H1 (cell line): ENCODE measurements around the gene NOB1. TPM values are rescaled to one million over a fixed set of nuclear protein-coding genes. Genes with fewer than 3 reads are reported as not detected.

ENCODE experiments used
- CTCF ChIA-PET: fragments of 300-600 bp; sonication (Branson Sonifier 250); formaldehyde crosslinking; loops from one replicate; lab custom pipeline; 2021; ENCODE audit not compliant: partially characterized antibody; lab: Charles Lee
- POLR2A ChIA-PET: fragments of 300-600 bp; sonication (Branson Sonifier 250); formaldehyde crosslinking; loops from one replicate; lab custom pipeline; 2021; ENCODE audit warnings: inconsistent platforms; ENCODE audit not compliant: partially characterized antibody; lab: Charles Lee
- DNase-seq, 2 experiments: peaks; one replicate each; pipeline versions ENCODE4 v3.0.0 to v3.0.0-alpha.2; 2010 to 2022; ENCODE audit warnings: low spot score in 2 of 2, low read depth in 1 of 2, mixed read lengths in 1 of 2
- FAIRE-seq: peaks from 2 replicates; lab custom pipeline; 2011; peaks lifted over from hg19 to GRCh38; lab: Jason Lieb, UNC
- H2AFZ ChIP-seq: 2 replicates; pipeline ENCODE4 v1.8.1; 2012; ENCODE audit warnings: low read length, inconsistent platforms
- H2AK5ac ChIP-seq: 2 replicates; pipeline ENCODE4 v1.6.1; 2013; ENCODE audit warnings: low read depth, low read length
- H2BK120ac ChIP-seq: replicated peaks from 2 replicates; pipeline ENCODE3; 2013; ENCODE audit warnings: low read depth, low read length, inconsistent platforms
- H2BK12ac ChIP-seq: 2 replicates; pipeline ENCODE4 v1.6.1; 2013; ENCODE audit warnings: low read depth, low read length
- H2BK15ac ChIP-seq: 2 replicates; pipeline ENCODE4 v1.6.1; 2013; ENCODE audit warnings: low read length
- H2BK20ac ChIP-seq: 2 replicates; pipeline ENCODE4 v1.6.1; 2013; ENCODE audit warnings: low read length
- H2BK5ac ChIP-seq: 2 replicates; pipeline ENCODE4 v1.6.1; 2013; ENCODE audit warnings: low read depth, low read length
- H3K14ac ChIP-seq: 2 replicates; pipeline ENCODE4 v1.6.1; 2013; ENCODE audit warnings: inconsistent platforms; ENCODE audit not compliant: insufficient read length
- H3K18ac ChIP-seq: 2 replicates; pipeline ENCODE4 v1.6.1; 2013; ENCODE audit warnings: low read length; ENCODE audit errors: extremely low read depth
- H3K23ac ChIP-seq: 2 replicates; pipeline ENCODE4 v1.6.1; 2013; ENCODE audit warnings: inconsistent platforms; ENCODE audit not compliant: insufficient read length
- H3K23me2 ChIP-seq: 2 replicates; pipeline ENCODE4 v1.6.1; 2013; ENCODE audit warnings: low read depth, low read length
- H3K27ac ChIP-seq: 2 replicates; pipeline ENCODE4 v1.6.1; 2011; ENCODE audit warnings: low read depth, low read length, inconsistent platforms
- H3K27me3 ChIP-seq, 4 experiments: replicated peaks in 1 of 4; 1 replicate in 1 of 4; 2 replicates in 3 of 4; pipeline versions ENCODE4 v1.6.1 to v1.8.1; 2011 to 2013; ENCODE audit warnings: low read length in 3 of 4, mild to moderate bottlenecking in 3 of 4, inconsistent platforms in 2 of 4, mixed read lengths in 2 of 4, moderate library complexity in 1 of 4; ENCODE audit not compliant: control insufficient read depth in 3 of 4, insufficient read depth in 3 of 4; ENCODE audit errors: extremely low read depth in 1 of 4
- H3K36me3 ChIP-seq, 4 experiments: 2 replicates each; pipeline versions ENCODE4 v1.6.1 to v1.8.1; 2011 to 2013; ENCODE audit warnings: mild to moderate bottlenecking in 4 of 4, low read length in 3 of 4, moderate library complexity in 2 of 4, control low read depth in 1 of 4, inconsistent platforms in 1 of 4; ENCODE audit not compliant: insufficient read depth in 4 of 4, control insufficient read depth in 2 of 4
- H3K4ac ChIP-seq: replicated peaks from 2 replicates; pipeline ENCODE3; 2013; ENCODE audit warnings: low read length, low read depth, mixed read lengths, inconsistent platforms; ENCODE audit not compliant: insufficient read length
- H3K4me1 ChIP-seq, 4 experiments: replicated peaks in 1 of 4; 1 replicate in 1 of 4; 2 replicates in 3 of 4; pipeline versions ENCODE4 v1.6.1 to v1.8.1; 2011 to 2013; ENCODE audit warnings: low read length in 3 of 4, inconsistent platforms in 2 of 4, mixed read lengths in 1 of 4; ENCODE audit not compliant: insufficient read depth in 4 of 4, control insufficient read depth in 3 of 4
- H3K4me2 ChIP-seq, 2 experiments: 2 replicates each; pipeline versions ENCODE4 v1.6.1 to v1.8.1; 2011 to 2013; ENCODE audit warnings: low read depth in 2 of 2, low read length in 2 of 2, control low read depth in 1 of 2, inconsistent platforms in 1 of 2, mild to moderate bottlenecking in 1 of 2; ENCODE audit not compliant: insufficient read depth in 1 of 2
- H3K4me3 ChIP-seq, 4 experiments: fragments of 200-600, 300-600 bp in 1 of 4; sonication (generic), shearing (Covaris generic), sonication (Bioruptor Twin) in 1 of 4; 2 replicates each; pipeline versions ENCODE4 v1.5.1 to v1.8.1; 2011 to 2016; ENCODE audit warnings: low read length in 4 of 4, low read depth in 3 of 4, control low read depth in 2 of 4, inconsistent platforms in 2 of 4, mild to moderate bottlenecking in 2 of 4, mixed read lengths in 1 of 4, moderate library complexity in 1 of 4; ENCODE audit not compliant: insufficient read depth in 2 of 4; ENCODE audit errors: extremely low read depth in 1 of 4
- H3K56ac ChIP-seq: replicated peaks from 2 replicates; pipeline ENCODE3; 2013; ENCODE audit warnings: low read depth, mild to moderate bottlenecking, mixed read lengths, low read length, inconsistent platforms; ENCODE audit not compliant: insufficient read length
- H3K79me1 ChIP-seq: 2 replicates; pipeline ENCODE4 v1.6.1; 2013; ENCODE audit warnings: low read depth, low read length, control low read depth
- H3K79me2 ChIP-seq, 2 experiments: 2 replicates each; pipeline versions ENCODE4 v1.6.1 to v1.8.1; 2012 to 2013; ENCODE audit warnings: low read length in 2 of 2, mild to moderate bottlenecking in 2 of 2, inconsistent platforms in 1 of 2; ENCODE audit not compliant: insufficient read depth in 2 of 2, control insufficient read depth in 1 of 2
- H3K9ac ChIP-seq, 4 experiments: replicated peaks in 1 of 4; 1 replicate in 1 of 4; 2 replicates in 3 of 4; pipeline versions ENCODE4 v1.6.1 to v1.8.1; 2011 to 2013; ENCODE audit warnings: low read depth in 3 of 4, low read length in 3 of 4, control low read depth in 2 of 4, mild to moderate bottlenecking in 2 of 4, moderate library complexity in 2 of 4, inconsistent platforms in 1 of 4; ENCODE audit errors: extremely low read depth in 1 of 4
- H3K9me3 ChIP-seq, 2 experiments: 2 replicates each; pipeline versions ENCODE4 v1.6.1 to v1.8.1; 2012 to 2013; ENCODE audit warnings: mild to moderate bottlenecking in 2 of 2, moderate library complexity in 2 of 2, control low read depth in 1 of 2, inconsistent platforms in 1 of 2, low read depth in 1 of 2, low read length in 1 of 2, mixed read lengths in 1 of 2; ENCODE audit not compliant: insufficient read depth in 2 of 2
- H4K20me1 ChIP-seq, 2 experiments: replicated peaks in 1 of 2; 2 replicates each; pipeline versions ENCODE3 to v1.8.1; 2011 to 2013; ENCODE audit warnings: inconsistent platforms in 2 of 2, low read length in 2 of 2, mild to moderate bottlenecking in 1 of 2; ENCODE audit not compliant: insufficient read depth in 2 of 2, control insufficient read depth in 1 of 2
- H4K5ac ChIP-seq: 2 replicates; pipeline ENCODE4 v1.6.1; 2013; ENCODE audit warnings: low read length, low read depth, mixed read lengths, inconsistent platforms; ENCODE audit not compliant: insufficient read length
- H4K8ac ChIP-seq: 2 replicates; pipeline ENCODE4 v1.8.0; 2013; ENCODE audit warnings: mild to moderate bottlenecking, moderate library complexity, low read length, inconsistent platforms; ENCODE audit not compliant: insufficient read depth; ENCODE audit errors: extremely low read depth
- H4K91ac ChIP-seq: replicated peaks from 2 replicates; pipeline ENCODE3; 2013; ENCODE audit warnings: low read length, mixed read lengths, inconsistent platforms; ENCODE audit not compliant: insufficient read length
- ASH2L ChIP-seq: fragments of 200-600, 300-600 bp; sonication (generic); IDR thresholded peaks from one replicate; pipeline ENCODE4 v1.7.1; 2017; ENCODE audit warnings: low read length
- CREB1 ChIP-seq: IDR thresholded peaks from 2 replicates; pipeline ENCODE4 v1.6.1; 2012; ENCODE audit warnings: inconsistent platforms
- EP300 ChIP-seq, 2 experiments: IDR thresholded peaks; 1 replicate in 1 of 2; 2 replicates in 1 of 2; pipeline ENCODE4 v1.6.1; 2011 to 2012; ENCODE audit warnings: low read depth in 2 of 2, low read length in 2 of 2, mild to moderate bottlenecking in 2 of 2, borderline replicate concordance in 1 of 2, inconsistent platforms in 1 of 2, moderate library complexity in 1 of 2
- EZH2 ChIP-seq: fragments of 200-600 bp; sonication (generic); IDR thresholded peaks from 2 replicates; pipeline ENCODE4 v1.7.1; 2012; ENCODE audit warnings: low read depth, mild to moderate bottlenecking, moderate library complexity, low read length, inconsistent platforms; ENCODE audit not compliant: severe bottlenecking
- GTF2F1 ChIP-seq: IDR thresholded peaks from 2 replicates; pipeline ENCODE4 v1.6.1; 2012; ENCODE audit warnings: low read depth, low read length, improper control_type of control experiment, borderline replicate concordance
- JUND ChIP-seq: IDR thresholded peaks from 2 replicates; pipeline ENCODE4 v1.6.1; 2011; ENCODE audit warnings: mild to moderate bottlenecking, improper control_type of control experiment, low read length
- KDM1A ChIP-seq: fragments of 200-600, 300-600 bp; sonication (generic); IDR thresholded peaks from 2 replicates; pipeline ENCODE4 v1.7.1; 2016; ENCODE audit warnings: mild to moderate bottlenecking, low read length, borderline replicate concordance
- KDM5A ChIP-seq: fragments of 200-600 bp; IDR thresholded peaks from 2 replicates; pipeline ENCODE4 v1.7.1; 2012; ENCODE audit warnings: mild to moderate bottlenecking, low read length, inconsistent platforms, mixed read lengths
- MAFK ChIP-seq: IDR thresholded peaks from 2 replicates; pipeline ENCODE4 v1.6.1; 2012; ENCODE audit warnings: low read depth, mild to moderate bottlenecking, improper control_type of control experiment, low read length
- SP1 ChIP-seq: IDR thresholded peaks from 2 replicates; pipeline ENCODE4 v1.6.1; 2011; ENCODE audit warnings: low read depth, low read length
- SP4 ChIP-seq: IDR thresholded peaks from 2 replicates; pipeline ENCODE4 v1.6.1; 2012; ENCODE audit warnings: low read length, inconsistent platforms
- TEAD4 ChIP-seq: IDR thresholded peaks from 2 replicates; pipeline ENCODE4 v1.6.1; 2012; ENCODE audit warnings: low read depth, low read length, inconsistent platforms, mixed read lengths
- WGBS, 2 experiments: shearing (Covaris generic) in 1 of 2; methylation state at CpG; one replicate each; pipeline versions ENCODE4 v1.1.6 to v1.1.7; 2013 to 2015; ENCODE audit warnings: low lambda C conversion rate in 2 of 2, mixed read lengths in 2 of 2, inconsistent platforms in 1 of 2, low coverage in 1 of 2, missing lambda C conversion rate in 1 of 2; ENCODE audit not compliant: insufficient replicate concordance in 2 of 2, insufficient coverage in 1 of 2, insufficient read length in 1 of 2; ENCODE audit errors: extremely low coverage in 1 of 2, missing lambda C conversion rate in 1 of 2; 5-methylcytosine and 5-hydroxymethylcytosine counted together
- polyA plus RNA-seq, 7 experiments: library from polyadenylated mRNA; depleted of rRNA in 3 of 7; stranded (reverse) in 5 of 7; unstranded in 2 of 7; fragments of >200 nt in 5 of 7; fragments of 200-250 nt in 2 of 7; gene quantifications; 1 replicate in 5 of 7; 2 replicates in 1 of 7; 4 replicates in 1 of 7; pipeline versions ENCODE4 v1.2.1 to v1.2.3, GENCODE V29; 2011 to 2013; ENCODE audit warnings: missing spikeins in 2 of 7, mixed read lengths in 2 of 7
- total RNA-seq: library from RNA; stranded (reverse); fragmentation: NEBNext Ultra II Directional; extraction: Animal tissue kit (Norgen Biotek cat#: 25700); gene quantifications from 2 replicates; pipeline ENCODE4 v1.2.1, GENCODE V29; 2021
- TF ChIP-seq, protein P1 (sequence below), 3 experiments: IDR thresholded peaks; 1 replicate in 2 of 3; 2 replicates in 1 of 3; pipeline versions ENCODE4 v1.5.1 to v1.6.1; 2011; ENCODE audit warnings: low read length in 3 of 3, mild to moderate bottlenecking in 3 of 3, inconsistent platforms in 2 of 3, low read depth in 1 of 3, moderate library complexity in 1 of 3; ENCODE audit not compliant: insufficient read depth in 1 of 3; ENCODE audit errors: control extremely low read depth in 1 of 3

Gene NOB1
- total and polyA plus RNA-seq, 2 of the 8 experiments (the other 6 are each of a cell fraction or from before 2014, with no cell fraction given), result 88.2 to 108 TPM

GRCh38 chr16:69787883-69788282, 33.2 kb upstream of the NOB1 start:
- no peak for FAIRE-seq
- no peak for DNase-seq
- no peak overlapping the region for H3K4me3 ChIP-seq
- H2BK15ac ChIP-seq, result no peak overlapping the region
- H3K4me1 ChIP-seq, result no peaks in the 10 kb centered on the region
- H3K56ac ChIP-seq, result no peak overlapping the region
- peaks cover 0 to 3% of the 10 kb centered on the region in 2 experiments for H4K20me1 ChIP-seq
- no peak overlapping the region for H2BK120ac ChIP-seq
- TF ChIP-seq, protein P1, sequence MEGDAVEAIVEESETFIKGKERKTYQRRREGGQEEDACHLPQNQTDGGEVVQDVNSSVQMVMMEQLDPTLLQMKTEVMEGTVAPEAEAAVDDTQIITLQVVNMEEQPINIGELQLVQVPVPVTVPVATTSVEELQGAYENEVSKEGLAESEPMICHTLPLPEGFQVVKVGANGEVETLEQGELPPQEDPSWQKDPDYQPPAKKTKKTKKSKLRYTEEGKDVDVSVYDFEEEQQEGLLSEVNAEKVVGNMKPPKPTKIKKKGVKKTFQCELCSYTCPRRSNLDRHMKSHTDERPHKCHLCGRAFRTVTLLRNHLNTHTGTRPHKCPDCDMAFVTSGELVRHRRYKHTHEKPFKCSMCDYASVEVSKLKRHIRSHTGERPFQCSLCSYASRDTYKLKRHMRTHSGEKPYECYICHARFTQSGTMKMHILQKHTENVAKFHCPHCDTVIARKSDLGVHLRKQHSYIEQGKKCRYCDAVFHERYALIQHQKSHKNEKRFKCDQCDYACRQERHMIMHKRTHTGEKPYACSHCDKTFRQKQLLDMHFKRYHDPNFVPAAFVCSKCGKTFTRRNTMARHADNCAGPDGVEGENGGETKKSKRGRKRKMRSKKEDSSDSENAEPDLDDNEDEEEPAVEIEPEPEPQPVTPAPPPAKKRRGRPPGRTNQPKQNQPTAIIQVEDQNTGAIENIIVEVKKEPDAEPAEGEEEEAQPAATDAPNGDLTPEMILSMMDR (IDR thresholded peaks at IDR 0.05; ENCODE audit: control extremely low read depth in 1 of 3, insufficient read depth in 1 of 3, low read depth in 1 of 3, low read length in 3 of 3), result no peak
- no peak for TF ChIP-seq EP300 (IDR thresholded peaks at IDR 0.05; ENCODE audit: borderline replicate concordance in 1 of 2, low read depth in 2 of 2, low read length in 2 of 2)
- no peak for TF ChIP-seq TEAD4
- no peak for TF ChIP-seq EZH2
- TF ChIP-seq KDM5A, result no peak
- no peak for TF ChIP-seq JUND
- TF ChIP-seq SP4, result no peak
- no peak for TF ChIP-seq ASH2L
- no peak for TF ChIP-seq SP1
- TF ChIP-seq KDM1A, result no peak
- no peak for TF ChIP-seq GTF2F1
- no peak for TF ChIP-seq CREB1
- no peak for TF ChIP-seq MAFK
- H3K18ac ChIP-seq, result no peak overlapping the region
- H3K79me2 ChIP-seq, result no peaks in the 10 kb centered on the region; a peak in 1 of 4 replicates
- 95% methylated on average over 4 of the region's 4 CpGs; no CpG with 5 or more reads in 1 of the 2 experiments for WGBS, 2 experiments
- H3K27me3 ChIP-seq, result no peaks in the 10 kb centered on the region
- no peaks in the 10 kb centered on the region; the same call in 1 of the 2 replicates for H3K79me1 ChIP-seq
- H4K8ac ChIP-seq, result no peak overlapping the region
- H2AFZ ChIP-seq, result no peak overlapping the region
- no peak overlapping the region for H3K23ac ChIP-seq
- H3K36me3 ChIP-seq, result peaks cover 0 to 9% (median 1%) of the 10 kb centered on the region in 4 experiments; a peak in 5 of 8 replicates
- no peak overlapping the region for H3K9ac ChIP-seq
- no peak overlapping the region for H4K5ac ChIP-seq
- no peaks in the 10 kb centered on the region for H3K23me2 ChIP-seq
- no peak overlapping the region for H3K27ac ChIP-seq
- H4K91ac ChIP-seq, result no peak overlapping the region
- H3K14ac ChIP-seq, result no peak overlapping the region
- no peak overlapping the region for H2AK5ac ChIP-seq
- H2BK20ac ChIP-seq, result no peak overlapping the region
- CTCF ChIA-PET, result interaction anchor here (0.7 to 6.8 kb wide), 2 partner anchors 8 to 23 kb away, joined by 3 to 43 read pairs; no protein-coding TSS in a partner anchor
- no peak overlapping the region for H3K4me2 ChIP-seq
- H3K9me3 ChIP-seq, result no peaks in the 10 kb centered on the region
- H2BK5ac ChIP-seq, result no peak overlapping the region
- no peak overlapping the region for H2BK12ac ChIP-seq
- POLR2A ChIA-PET, result no interaction called here
- no peak overlapping the region for H3K4ac ChIP-seq
